HG03342 (cell line): ENCODE data around the gene TGFBR2.

Source experiments
- ATAC-seq: cut with Tn5 transposase; IDR thresholded peaks from one replicate; pipeline ENCODE4 v1.9.1; 2021; ENCODE audit warnings: mild to moderate bottlenecking, moderate library complexity; ENCODE audit not compliant: unreplicated experiment

Gene TGFBR2

GRCh38 chr3:30606301-30607031, at the start of gene TGFBR2:
Gene TGFBR2, plus strand, starts transcription at chr3:30606601. Its CDS starts 283 bp downstream, at chr3:30606884.
- peak; percentile 79 for ATAC-seq

DNA sequence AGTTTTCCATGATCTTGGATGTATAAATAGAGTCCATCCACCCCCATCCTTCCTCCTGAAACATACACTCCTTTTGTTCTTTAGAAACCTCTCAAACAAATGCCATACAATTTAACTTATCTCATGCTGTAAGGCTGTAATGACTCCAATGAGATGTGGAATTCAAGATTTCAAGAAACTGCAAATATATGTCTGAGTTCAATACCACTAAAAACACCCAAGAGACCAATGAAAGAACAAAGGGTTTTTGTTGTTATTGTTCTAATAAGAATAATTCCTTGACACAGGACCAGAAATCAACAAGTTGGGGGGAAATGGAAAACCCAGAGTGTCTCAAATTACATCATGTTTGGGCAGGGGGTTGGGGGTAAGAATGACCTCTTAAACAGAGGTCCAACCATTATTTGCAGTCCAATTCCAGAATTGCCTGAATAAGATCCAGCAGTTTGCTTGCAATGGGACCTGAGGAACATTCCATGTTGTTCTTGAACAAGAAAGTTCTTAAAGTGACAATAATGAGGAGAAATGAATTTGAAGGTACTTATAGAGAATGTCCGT, 48.6 kb upstream of the TGFBR2 start:
- no peak for ATAC-seq

DNA sequence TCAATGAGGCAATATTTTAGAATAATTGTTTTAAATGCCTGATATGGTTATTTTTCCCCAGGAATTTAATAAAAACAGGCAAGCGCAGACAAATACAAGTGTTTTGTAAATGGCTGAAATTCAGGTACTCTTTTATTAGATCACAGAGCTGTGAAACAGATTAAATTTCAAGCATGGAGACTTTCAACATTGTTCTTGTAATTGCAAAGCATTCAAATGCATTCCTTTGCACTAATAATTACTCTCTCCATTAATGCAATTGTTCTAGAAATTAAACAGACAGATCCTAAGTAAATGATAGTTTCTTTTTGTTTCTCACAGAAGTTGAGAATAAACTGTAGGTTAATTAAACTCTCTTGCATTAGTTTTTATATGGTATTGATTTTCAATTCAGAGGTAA, 42.4 kb upstream of the TGFBR2 start:
- no peak for ATAC-seq

DNA sequence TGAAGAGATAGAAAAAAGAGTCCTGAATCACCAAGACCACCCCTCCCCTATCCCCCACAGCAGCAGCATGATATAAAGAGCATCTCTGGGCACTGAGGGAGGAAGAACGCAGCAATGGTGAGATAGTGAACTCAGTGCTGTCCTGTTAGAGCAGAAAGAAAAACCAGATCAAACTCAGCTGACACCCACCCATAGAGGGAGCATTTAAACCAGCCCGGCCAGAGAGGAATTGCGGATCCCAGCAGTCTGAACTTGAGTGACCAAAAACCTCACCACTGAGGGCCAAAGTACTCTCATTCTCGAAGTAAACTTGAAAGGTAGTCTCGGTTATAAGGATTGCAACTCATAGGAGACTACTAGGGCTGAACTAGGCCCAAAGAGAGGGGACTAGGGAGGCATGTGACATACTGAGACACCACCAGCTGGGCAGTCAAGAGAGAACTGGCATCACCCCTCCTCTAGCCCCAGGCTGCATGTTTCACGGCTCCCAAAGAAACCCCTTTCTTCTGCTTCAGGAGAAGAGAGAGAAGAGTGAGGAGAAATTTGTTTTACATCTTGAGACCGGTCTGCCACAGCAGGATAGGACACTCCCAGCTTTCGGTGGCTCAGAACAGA, 39.2 kb upstream of the TGFBR2 start:
- no peak for ATAC-seq

GRCh38 chr3:30576946-30577345, 29.5 kb upstream of the TGFBR2 start:
- ATAC-seq = no peak

DNA sequence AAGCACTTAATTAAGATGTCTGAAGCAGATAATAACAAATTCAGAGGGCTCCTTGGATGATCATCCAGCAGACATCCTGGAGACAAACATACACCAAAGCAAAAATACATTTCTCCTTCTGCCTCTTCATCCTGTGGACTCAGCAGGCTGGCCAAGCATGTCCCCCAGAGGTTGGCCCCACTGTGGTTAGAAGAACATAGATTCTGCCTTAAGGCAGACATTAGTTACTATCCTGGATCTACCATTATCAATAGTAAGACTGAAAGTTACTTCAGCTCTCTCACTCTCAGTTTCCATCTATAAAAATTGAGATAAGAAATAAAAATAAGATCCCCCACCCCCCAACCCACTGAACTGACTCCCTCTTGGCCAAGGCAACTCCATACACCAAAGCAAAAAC, 28.6 kb upstream of the TGFBR2 start:
- peak; percentile 70 for ATAC-seq

DNA sequence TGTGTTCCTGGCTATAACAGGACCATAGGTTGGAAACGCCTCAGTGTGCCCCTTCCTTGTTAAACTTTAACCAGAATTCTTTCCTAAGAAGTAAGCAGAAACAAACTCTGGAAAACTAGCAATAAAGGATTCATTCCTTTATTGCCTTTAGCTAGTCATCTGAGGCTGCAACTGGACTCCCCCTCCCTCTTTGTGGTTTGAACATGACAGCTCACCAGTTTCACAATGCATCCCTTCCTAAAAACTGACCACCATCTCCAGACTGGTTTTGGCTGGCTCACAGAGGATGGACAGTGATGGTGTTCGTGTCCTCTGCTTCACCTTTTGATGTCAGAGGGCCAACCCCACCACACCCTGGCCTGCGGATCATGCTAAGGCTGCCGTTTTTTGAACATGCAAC, 27.9 kb upstream of the TGFBR2 start:
- no peak for ATAC-seq

- ATAC-seq = no peak
These were observed 27.3 kb upstream of the TGFBR2 start for GRCh38 chr3:30578986-30579579.

GRCh38 chr3:30581067-30581585, 25.3 kb upstream of the TGFBR2 start:
- ATAC-seq = no peak

DNA sequence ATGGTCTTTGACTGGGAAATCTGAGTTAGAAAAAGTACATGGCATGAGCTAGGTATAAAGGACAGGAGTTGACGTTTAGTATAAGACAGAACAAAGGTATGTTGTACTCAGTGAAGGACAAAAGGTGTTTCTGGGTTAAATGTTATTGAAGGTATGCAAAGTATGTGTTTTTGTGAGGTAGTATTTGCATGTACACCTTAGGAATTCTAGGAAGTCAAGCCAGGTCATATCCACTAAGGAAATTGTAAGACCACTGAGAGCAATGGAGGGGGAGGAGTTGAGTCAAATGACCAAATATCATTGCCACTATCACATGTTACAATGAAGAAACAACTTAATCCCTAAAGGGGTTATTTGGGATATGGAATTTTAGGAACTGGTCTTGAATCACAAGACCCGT, 24.4 kb upstream of the TGFBR2 start:
- ATAC-seq = no peak

- no peak for ATAC-seq
These were observed 22.4 kb upstream of the TGFBR2 start for GRCh38 chr3:30583973-30584372.

DNA sequence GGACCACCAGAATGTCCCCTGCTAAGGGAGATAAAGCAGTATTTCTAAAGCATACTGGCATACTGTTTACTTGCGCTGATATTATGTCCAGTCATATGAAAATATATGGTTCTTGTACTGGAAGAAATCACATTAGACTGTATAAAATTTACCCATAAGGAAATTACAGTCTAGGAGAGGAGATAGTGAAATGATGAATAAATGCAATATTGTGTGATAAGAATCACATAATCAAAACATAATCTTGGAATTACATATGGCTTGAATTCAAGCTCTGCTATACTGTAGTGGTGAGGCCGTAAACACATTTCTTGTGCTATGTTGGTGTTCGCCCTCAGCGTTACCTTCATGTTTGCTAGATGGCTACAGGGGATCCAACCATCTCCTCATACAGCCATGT, 20.7 kb upstream of the TGFBR2 start:
- no peak for ATAC-seq

GRCh38 chr3:30586096-30586805, 20.1 kb upstream of the TGFBR2 start:
- no peak for ATAC-seq

DNA sequence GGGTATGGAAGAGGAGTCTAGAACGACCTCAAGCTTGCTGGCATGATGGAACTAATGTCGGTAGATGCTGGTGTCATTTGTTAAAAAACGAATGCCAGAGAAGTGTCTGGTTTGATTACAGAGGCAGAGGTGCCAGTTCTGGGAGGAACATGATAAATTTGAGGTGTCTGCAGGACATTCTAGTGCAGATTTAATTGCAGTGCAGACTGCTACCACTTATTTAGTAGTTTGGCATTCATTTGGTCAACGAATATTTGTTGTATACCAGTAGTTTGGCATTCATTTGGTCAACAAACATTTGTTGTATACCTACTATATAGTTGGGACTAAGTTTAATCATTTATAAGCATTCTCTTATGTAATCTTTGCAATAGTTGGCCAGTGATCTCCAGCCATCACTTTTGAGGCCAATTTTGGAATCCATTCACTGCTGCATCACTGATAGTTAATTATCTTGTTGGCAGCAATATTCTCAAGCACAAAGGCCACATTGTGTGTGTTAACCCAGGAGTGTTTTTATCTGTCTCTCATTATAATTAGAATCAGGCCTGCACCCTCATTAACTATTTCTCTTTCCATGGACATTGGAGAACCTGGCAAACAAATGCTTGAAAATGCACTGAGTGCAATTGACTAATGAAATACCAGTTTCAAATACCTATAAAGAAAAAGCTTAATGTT, 19.5 kb upstream of the TGFBR2 start:
- ATAC-seq = no peak

DNA sequence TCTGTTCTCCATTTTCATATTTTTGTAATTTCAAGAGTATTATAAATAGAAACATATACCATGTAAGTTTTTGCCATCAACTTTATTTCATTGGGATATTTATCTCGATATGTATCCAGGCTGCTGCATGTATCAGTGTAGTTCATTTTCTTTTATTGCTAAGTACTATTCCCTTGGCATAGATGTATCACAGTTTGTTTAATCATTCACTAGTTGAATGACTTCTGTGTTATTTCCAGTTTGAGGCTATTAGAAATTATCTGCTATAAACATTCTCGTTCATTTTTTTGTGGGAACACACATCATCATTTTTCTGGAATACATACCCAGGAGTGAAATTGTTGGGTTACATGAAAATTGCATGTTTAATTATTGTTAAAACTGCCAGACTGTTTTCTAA, 18.5 kb upstream of the TGFBR2 start:
- ATAC-seq = no peak

DNA sequence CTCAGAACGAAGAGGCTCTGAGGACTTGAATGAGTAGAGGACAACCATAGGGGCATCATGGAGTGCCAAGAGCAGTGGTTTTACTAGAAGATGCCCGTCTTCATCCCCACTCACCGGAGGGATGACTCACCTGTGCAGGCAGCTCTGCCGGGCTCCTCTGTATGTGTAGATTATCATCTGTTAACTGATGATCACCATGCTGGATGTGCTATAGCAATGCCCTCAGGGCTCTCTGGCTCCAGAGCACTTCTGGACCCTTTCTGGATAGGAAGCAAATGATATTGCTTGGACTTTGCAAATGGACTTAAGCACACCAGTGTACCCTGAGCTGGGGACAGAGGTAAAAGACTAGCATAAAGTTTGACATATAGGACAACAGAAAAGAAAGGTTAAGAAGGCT, 10.2 kb upstream of the TGFBR2 start:
- no peak for ATAC-seq

DNA sequence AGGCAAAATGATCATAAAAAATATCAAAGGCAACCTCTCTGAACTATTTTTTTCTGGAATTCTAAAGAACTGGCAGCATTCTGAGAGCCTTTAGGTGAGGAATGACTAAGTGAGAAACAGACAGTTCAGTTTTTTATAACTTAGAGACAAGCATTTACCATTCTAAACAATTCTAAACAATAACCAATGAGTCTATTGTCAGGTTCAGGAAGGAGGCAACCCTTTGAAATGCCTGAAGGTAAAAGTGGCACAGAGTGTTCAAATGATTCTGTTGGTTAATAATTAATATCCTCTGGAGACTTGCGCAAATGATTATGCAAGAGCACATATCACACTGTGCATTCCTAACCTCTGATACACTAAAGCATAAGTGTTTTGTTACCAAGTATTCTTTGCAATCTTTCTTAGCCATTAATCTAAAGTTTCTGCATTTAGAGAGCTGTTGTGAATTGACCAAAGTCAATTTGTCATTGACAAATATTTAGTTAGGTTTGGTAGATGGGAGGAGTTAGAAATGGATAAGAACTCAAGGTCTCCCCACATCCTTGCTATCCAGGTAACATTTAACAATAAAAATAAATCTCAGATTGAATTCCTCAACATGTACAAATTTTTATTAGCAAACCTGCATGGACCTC, 9.2 kb upstream of the TGFBR2 start:
- ATAC-seq = no peak

DNA sequence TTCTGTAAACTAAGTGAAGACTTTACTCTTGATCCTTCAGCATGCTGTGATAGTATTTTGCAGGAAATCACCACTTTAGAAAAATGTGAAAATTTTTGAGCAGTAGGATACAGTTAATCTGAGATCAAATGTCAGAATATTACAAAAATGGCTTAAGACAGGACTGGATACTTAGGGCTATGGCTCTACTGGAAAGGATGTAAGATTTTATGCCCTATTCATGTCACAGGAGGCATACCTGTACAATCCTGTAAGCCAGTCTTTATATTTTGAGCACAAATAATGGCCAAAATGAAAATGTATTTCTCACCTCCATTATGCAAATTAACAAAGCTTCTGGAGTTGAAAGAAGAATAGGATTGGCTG, 8.6 kb upstream of the TGFBR2 start:
- ATAC-seq = no peak

DNA sequence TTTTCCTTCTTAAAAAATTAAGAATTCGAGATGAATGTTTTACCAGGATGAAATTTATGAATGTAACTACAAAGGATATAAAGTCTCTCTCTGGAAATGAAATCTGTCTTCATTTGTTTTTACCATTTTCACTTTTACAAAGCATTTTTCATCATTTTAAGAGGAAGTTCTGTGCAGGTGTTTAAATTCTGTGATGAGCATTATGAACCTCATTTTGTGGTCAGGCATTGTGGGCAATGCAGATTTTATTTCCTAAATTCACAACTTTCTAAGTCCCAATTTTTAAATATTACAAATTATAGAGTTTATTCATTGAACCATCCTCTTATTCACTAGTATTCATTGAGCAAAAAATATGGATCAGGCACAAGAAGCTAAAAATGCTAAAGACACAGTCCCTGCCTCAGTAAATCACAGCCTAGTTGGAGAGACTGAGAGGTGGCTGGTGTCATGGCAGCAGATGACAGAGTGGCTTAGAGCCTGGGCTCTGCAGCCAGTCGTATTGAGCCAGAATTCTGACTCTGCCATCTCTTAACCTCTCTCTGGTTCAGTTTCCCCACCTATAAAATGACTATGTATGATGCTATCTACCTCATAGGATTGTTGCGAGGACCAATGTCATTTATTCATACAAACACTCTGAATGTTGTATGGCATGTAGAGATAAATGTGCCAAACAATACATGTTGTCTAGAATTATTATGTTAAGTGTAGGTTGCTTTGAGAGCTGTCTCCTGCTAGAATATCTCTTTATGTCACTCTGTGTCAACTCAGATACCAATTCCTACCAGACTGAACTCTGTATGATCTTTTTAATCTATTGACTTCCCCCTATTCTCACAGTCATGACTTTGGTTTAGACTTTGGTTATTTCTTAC, 7.5 kb upstream of the TGFBR2 start:
- ATAC-seq = no peak
